WERI-Rb-1 (cell line): ENCODE results near the gene RNF223.
"Not testable (repeated sequence)": the region's sequence is repeated elsewhere in the genome, so short reads cannot be mapped to it uniquely, and the experiment has no call there.

Source experiments
- DNase-seq: peaks from one replicate; pipeline ENCODE4 v3.0.0-alpha.2; 2020
- H3K27ac ChIP-seq: fragments of 250-450 bp; sonication (Bioruptor Pico); 2 replicates; pipeline ENCODE4 v1.5.1; 2020; ENCODE audit warnings: mild to moderate bottlenecking, moderate library complexity
- H3K27me3 ChIP-seq: fragments of 250-450 bp; sonication (Bioruptor Pico); 2 replicates; pipeline ENCODE4 v1.5.1; 2021; ENCODE audit warnings: mild to moderate bottlenecking, low read depth, moderate library complexity; ENCODE audit not compliant: insufficient read depth, severe bottlenecking
- H3K36me3 ChIP-seq: fragments of 250-450 bp; sonication (Bioruptor Pico); 2 replicates; pipeline ENCODE4 v1.5.1; 2020; ENCODE audit warnings: mild to moderate bottlenecking, moderate library complexity
- H3K4me3 ChIP-seq: 2 replicates; pipeline ENCODE4 v1.5.1; 2011; ENCODE audit warnings: low read depth, mild to moderate bottlenecking, control low read depth, low read length
- H3K9me3 ChIP-seq: fragments of 250-450 bp; sonication (Bioruptor Pico); 2 replicates; pipeline ENCODE4 v1.5.1; 2021; ENCODE audit warnings: mild to moderate bottlenecking, moderate library complexity; ENCODE audit not compliant: severe bottlenecking
- TF ChIP-seq, protein P1 (sequence below): IDR thresholded peaks from 2 replicates; pipeline ENCODE4 v1.5.1; 2011; ENCODE audit warnings: low read depth, mild to moderate bottlenecking, control low read depth, inconsistent platforms, low read length

Gene RNF223

DNA sequence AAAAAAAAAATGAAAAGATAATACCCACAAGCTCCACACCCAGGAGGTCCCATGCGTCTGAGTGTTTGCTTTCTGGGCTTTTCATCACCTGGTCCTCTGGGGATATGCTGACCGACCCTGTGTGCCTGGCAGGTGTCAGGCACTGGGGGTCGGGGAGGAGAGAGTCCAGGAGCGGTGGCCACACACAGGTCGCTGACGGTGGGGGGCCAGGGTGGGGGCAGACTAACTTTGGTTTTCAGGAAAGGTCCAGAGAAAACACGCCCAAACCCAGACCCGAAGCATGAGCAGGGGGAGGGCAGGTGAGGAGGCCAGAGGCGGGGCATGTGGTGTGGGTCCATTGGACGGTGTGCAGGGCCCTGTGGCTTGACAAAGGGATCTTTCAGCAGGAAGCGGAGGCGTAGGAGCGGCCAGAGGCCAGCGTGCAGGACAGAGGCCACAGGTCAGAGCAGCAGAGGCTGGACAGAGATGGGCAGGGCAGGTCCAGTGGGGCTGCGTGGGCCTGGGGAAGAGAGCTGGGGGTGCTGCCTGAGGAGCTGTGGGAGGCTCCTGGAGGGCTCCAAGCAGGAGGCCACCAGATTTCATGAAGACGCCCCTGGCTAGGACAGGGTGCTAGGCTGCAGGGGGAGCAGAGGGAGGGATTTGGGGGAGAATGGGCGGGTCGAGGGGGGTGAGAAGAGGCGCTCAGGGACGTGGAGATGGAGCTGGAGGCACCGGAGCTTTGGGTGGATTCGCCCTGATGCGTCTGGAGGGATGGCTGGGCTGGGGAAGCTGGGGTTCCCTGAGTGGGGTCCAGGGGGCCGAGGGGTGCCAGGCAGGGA, 15.8 kb downstream of the RNF223 start:
- TF ChIP-seq, protein P1, sequence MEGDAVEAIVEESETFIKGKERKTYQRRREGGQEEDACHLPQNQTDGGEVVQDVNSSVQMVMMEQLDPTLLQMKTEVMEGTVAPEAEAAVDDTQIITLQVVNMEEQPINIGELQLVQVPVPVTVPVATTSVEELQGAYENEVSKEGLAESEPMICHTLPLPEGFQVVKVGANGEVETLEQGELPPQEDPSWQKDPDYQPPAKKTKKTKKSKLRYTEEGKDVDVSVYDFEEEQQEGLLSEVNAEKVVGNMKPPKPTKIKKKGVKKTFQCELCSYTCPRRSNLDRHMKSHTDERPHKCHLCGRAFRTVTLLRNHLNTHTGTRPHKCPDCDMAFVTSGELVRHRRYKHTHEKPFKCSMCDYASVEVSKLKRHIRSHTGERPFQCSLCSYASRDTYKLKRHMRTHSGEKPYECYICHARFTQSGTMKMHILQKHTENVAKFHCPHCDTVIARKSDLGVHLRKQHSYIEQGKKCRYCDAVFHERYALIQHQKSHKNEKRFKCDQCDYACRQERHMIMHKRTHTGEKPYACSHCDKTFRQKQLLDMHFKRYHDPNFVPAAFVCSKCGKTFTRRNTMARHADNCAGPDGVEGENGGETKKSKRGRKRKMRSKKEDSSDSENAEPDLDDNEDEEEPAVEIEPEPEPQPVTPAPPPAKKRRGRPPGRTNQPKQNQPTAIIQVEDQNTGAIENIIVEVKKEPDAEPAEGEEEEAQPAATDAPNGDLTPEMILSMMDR: no peak
- H3K4me3 ChIP-seq: peak overlapping the region; percentile 45
- H3K27ac ChIP-seq: no peak overlapping the region
- DNase-seq: no peak
- H3K27me3 ChIP-seq: peaks cover 17% of the 10 kb centered on the region
- no peaks in the 10 kb centered on the region for H3K9me3 ChIP-seq
- peaks cover 14% of the 10 kb centered on the region for H3K36me3 ChIP-seq

GRCh38 chr1:1057769-1058087, 16.4 kb downstream of the RNF223 start:
- Histone ChIP-seq H3K27me3 (peaks cover 17% of the 10 kb centered on the region), H3K36me3 (peaks cover 14% of the 10 kb centered on the region)
- DNase-seq, H3K27ac ChIP-seq, H3K9me3 ChIP-seq, H3K4me3 ChIP-seq: not testable (repeated sequence)

- Histone ChIP-seq H3K27ac (no peak overlapping the region), H3K4me3 (no peak overlapping the region), H3K9me3 (no peaks in the 10 kb centered on the region), H3K27me3 (peaks cover 17% of the 10 kb centered on the region), H3K36me3 (peaks cover 23% of the 10 kb centered on the region)
- no peak for DNase-seq
- TF ChIP-seq, protein P1: no peak
Measured at GRCh38 chr1:1055841-1056736, 18.0 kb downstream of the RNF223 start.

DNA sequence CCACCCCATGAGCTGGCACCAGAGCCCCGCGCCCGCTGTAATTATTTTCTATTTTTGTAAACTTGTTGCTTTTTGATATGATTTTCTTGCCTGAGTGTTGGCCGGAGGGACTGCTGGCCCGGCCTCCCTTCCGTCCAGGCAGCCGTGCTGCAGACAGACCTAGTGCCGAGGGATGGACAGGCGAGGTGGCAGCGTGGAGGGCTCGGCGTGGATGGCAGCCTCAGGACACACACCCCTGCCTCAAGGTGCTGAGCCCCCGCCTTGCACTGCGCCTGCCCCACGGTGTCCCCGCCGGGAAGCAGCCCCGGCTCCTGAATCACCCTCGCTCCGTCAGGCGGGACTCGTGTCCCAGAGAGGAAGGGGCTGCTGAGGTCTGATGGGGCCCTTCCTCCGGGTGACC, 19.1 kb downstream of the RNF223 start:
- Histone ChIP-seq H3K4me3 (no peak overlapping the region), H3K9me3 (no peaks in the 10 kb centered on the region), H3K27ac (no peak overlapping the region), H3K36me3 (peaks cover 33% of the 10 kb centered on the region), H3K27me3 (peaks cover 14% of the 10 kb centered on the region)
- DNase-seq: no peak
- TF ChIP-seq, protein P1: no peak

DNA sequence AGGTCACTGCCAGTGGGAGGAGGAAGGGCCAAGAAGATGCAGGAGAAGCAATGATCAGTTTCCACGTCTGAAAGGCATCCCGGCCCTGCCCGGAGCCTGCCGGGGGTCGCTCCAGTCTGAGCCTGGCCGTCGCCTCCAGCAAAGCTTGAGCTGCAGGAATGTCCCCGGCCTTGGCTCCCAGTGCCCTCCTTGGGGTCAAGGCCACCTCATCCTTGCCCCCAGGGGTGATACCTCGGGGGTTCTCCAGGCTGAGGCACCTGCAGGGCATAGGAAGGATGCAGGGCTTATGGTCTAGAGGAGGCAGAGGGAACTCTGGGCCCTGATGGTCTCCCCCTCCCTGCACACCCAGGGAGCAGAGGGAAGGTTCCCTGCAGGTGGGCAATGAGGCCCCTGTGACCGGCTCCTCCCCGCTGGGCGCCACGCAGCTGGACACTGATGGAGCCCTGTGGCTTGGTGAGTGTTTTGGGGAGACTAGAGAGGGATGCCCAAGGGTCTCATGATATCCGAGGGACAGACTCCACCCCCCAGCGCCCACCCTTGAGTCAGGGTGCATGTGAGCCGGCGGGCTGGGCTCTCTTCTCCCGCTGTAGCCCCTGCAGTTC, 19.9 kb downstream of the RNF223 start:
- Histone ChIP-seq H3K36me3 (peaks cover 36% of the 10 kb centered on the region), H3K9me3 (no peaks in the 10 kb centered on the region), H3K4me3 (no peak overlapping the region), H3K27ac (no peak overlapping the region), H3K27me3 (peaks cover 11% of the 10 kb centered on the region)
- DNase-seq: no peak
- TF ChIP-seq, protein P1: no peak

- TF ChIP-seq, protein P1: no peak
- Histone ChIP-seq H3K27ac (no peak overlapping the region), H3K36me3 (peaks cover 37% of the 10 kb centered on the region), H3K4me3 (no peak overlapping the region), H3K27me3 (peaks cover 8% of the 10 kb centered on the region), H3K9me3 (no peaks in the 10 kb centered on the region)
- no peak for DNase-seq
Measured at GRCh38 chr1:1053682-1054081, 20.4 kb downstream of the RNF223 start.
